Activated naive CD4-positive, alpha-beta T cell treated with anti-CD3 and anti-CD28 coated beads for 36 hours (primary cell): Measurements from ENCODE around the gene ATP6V1D. TPM values are rescaled to one million over a fixed set of nuclear protein-coding genes. Genes with fewer than 3 reads are reported as not detected.
"Not testable (repeated sequence)": the region's sequence is repeated elsewhere in the genome, so short reads cannot be mapped to it uniquely, and the experiment has no call there.

ENCODE experiments used
- CTCF ChIA-PET: fragments of 350-600 bp; sonication (Branson Sonifier 250); formaldehyde crosslinking; loops from one replicate; lab custom pipeline; 2021; ENCODE audit warnings: antibody characterized with exemption; lab: Charles Lee
- DNase-seq: peaks from one replicate; pipeline ENCODE4 v3.0.0-alpha.2; 2020
- H3K27ac Mint-ChIP-seq: one replicate; pipeline ENCODE4 v1.8.0; 2021; ENCODE audit warnings: mild to moderate bottlenecking, mixed read lengths
- H3K27me3 Mint-ChIP-seq: one replicate; pipeline ENCODE4 v1.8.0; 2021; ENCODE audit warnings: low read depth, mixed read lengths
- H3K36me3 Mint-ChIP-seq: one replicate; pipeline ENCODE4 v1.8.0; 2021; ENCODE audit warnings: low read depth, mixed read lengths
- H3K4me1 Mint-ChIP-seq: one replicate; pipeline ENCODE4 v1.8.0; 2021; ENCODE audit warnings: low read depth, mixed read lengths
- H3K4me3 Mint-ChIP-seq: one replicate; pipeline ENCODE4 v1.8.0; 2021; ENCODE audit warnings: mild to moderate bottlenecking, moderate library complexity, mixed read lengths
- H3K9me3 Mint-ChIP-seq: one replicate; pipeline ENCODE4 v1.8.0; 2021; ENCODE audit warnings: mixed read lengths
- intact Hi-C: fragments of 100-400 bp; cut with micrococcal nuclease; formaldehyde crosslinking; loops from one replicate; pipeline ENCODE4 v1.15.1; 2023
- total RNA-seq, 2 experiments: library from RNA; stranded (reverse); gene quantifications; one replicate each; pipeline ENCODE4 v1.2.3, GENCODE V29; 2021

The ATP6V1D gene
- 10 to 100 TPM; 16.5 to 19.9 TPM for total RNA-seq

- peak within 1 kb of the TSS; percentile 95 for H3K27ac Mint-ChIP-seq
- H3K36me3 Mint-ChIP-seq, result peaks cover 16% of the 10 kb centered on the region
- CTCF ChIA-PET, result interaction anchor here (0.6 to 1.9 kb wide), 18 partner anchors 8 to 1109 kb away, joined by 3 to 11 read pairs (median 4); partner anchors contain the start of gene PALS1
- H3K9me3 Mint-ChIP-seq, result no peaks in the 10 kb centered on the region
- peak within 1 kb of the TSS; percentile 98 for H3K4me3 Mint-ChIP-seq
- intact Hi-C loops, result loop anchor here (1.0 to 5.0 kb wide), 11 partner anchors 119 to 852 kb away; partner anchors contain the start of genes GARIN2, GPHN, PALS1 and PIGH
- H3K4me1 Mint-ChIP-seq, result peaks cover 63% of the 10 kb centered on the region
- peak; percentile 100 for DNase-seq
- H3K27me3 Mint-ChIP-seq, result no peaks in the 10 kb centered on the region
Measured at GRCh38 chr14:67359775-67360469, at the start of gene ATP6V1D, which contains the start of gene EIF2S1. Gene ATP6V1D (minus strand): TSS chr14:67359804. CDS start chr14:67359698, 106 bp downstream. Gene EIF2S1 (plus strand): TSS chr14:67360328. CDS start chr14:67364768, 4,440 bp downstream.

- CTCF ChIA-PET, result interaction anchor here (0.6 kb wide), 1 partner anchor 1325 kb away, joined by 4 read pairs; no protein-coding TSS in a partner anchor
- H3K27me3 Mint-ChIP-seq, H3K4me3 Mint-ChIP-seq, H3K36me3 Mint-ChIP-seq, intact Hi-C loops, H3K27ac Mint-ChIP-seq, H3K4me1 Mint-ChIP-seq, H3K9me3 Mint-ChIP-seq, DNase-seq: not testable (repeated sequence)
Measured at GRCh38 chr14:67408122-67408801, 48.7 kb upstream of the ATP6V1D start.

GRCh38 chr14:67405771-67406170 lies 46.2 kb upstream of the ATP6V1D start:
- H3K4me1 Mint-ChIP-seq, result no peaks in the 10 kb centered on the region
- DNase-seq, result no peak
- H3K4me3 Mint-ChIP-seq, result no peak overlapping the region
- no peak overlapping the region for H3K27ac Mint-ChIP-seq
- no peaks in the 10 kb centered on the region for H3K27me3 Mint-ChIP-seq
- H3K9me3 Mint-ChIP-seq, result no peaks in the 10 kb centered on the region
- CTCF ChIA-PET, result interaction anchor here (0.7 to 1.0 kb wide), 2 partner anchors 22 to 1047 kb away, joined by 4 read pairs; no protein-coding TSS in a partner anchor
- intact Hi-C loops, result no loop called here
- H3K36me3 Mint-ChIP-seq, result no peaks in the 10 kb centered on the region

- Mint-ChIP-seq H3K4me1 (no peaks in the 10 kb centered on the region), H3K9me3 (no peaks in the 10 kb centered on the region), H3K27me3 (no peaks in the 10 kb centered on the region), H3K4me3 (no peak overlapping the region), H3K36me3 (no peaks in the 10 kb centered on the region), H3K27ac (no peak overlapping the region)
- CTCF ChIA-PET, result no interaction called here
- DNase-seq, result no peak
- intact Hi-C loops, result no loop called here
Measured at GRCh38 chr14:67400434-67400833, 40.8 kb upstream of the ATP6V1D start.

GRCh38 chr14:67397536-67397935 lies 37.9 kb upstream of the ATP6V1D start:
- H3K27me3 Mint-ChIP-seq, result no peaks in the 10 kb centered on the region
- intact Hi-C loops, result no loop called here
- CTCF ChIA-PET, result interaction anchor here (0.6 to 0.8 kb wide), 2 partner anchors 30 to 111 kb away, joined by 3 to 4 read pairs; no protein-coding TSS in a partner anchor
- H3K4me1 Mint-ChIP-seq, result no peaks in the 10 kb centered on the region
- no peak overlapping the region for H3K4me3 Mint-ChIP-seq
- peaks cover 1% of the 10 kb centered on the region for H3K36me3 Mint-ChIP-seq
- H3K27ac Mint-ChIP-seq, result no peak overlapping the region
- no peaks in the 10 kb centered on the region for H3K9me3 Mint-ChIP-seq
- no peak for DNase-seq

GRCh38 chr14:67396381-67396970 lies 36.9 kb upstream of the ATP6V1D start:
- peaks cover 1% of the 10 kb centered on the region for H3K36me3 Mint-ChIP-seq
- intact Hi-C loops, result no loop called here
- CTCF ChIA-PET, result no interaction called here
- no peaks in the 10 kb centered on the region for H3K27me3 Mint-ChIP-seq
- no peak overlapping the region for H3K27ac Mint-ChIP-seq
- no peak for DNase-seq
- peaks cover 2% of the 10 kb centered on the region for H3K4me1 Mint-ChIP-seq
- H3K9me3 Mint-ChIP-seq, result no peaks in the 10 kb centered on the region
- H3K4me3 Mint-ChIP-seq, result no peak overlapping the region

GRCh38 chr14:67395876-67396189 lies 36.2 kb upstream of the ATP6V1D start:
- H3K4me1 Mint-ChIP-seq, result peaks cover 7% of the 10 kb centered on the region
- peaks cover 1% of the 10 kb centered on the region for H3K36me3 Mint-ChIP-seq
- intact Hi-C loops, result no loop called here

GRCh38 chr14:67395086-67395875 lies 35.7 kb upstream of the ATP6V1D start:
- intact Hi-C loops, result no loop called here
- no peaks in the 10 kb centered on the region for H3K9me3 Mint-ChIP-seq

More at GRCh38 chr14:67395876-67396189, 36.2 kb upstream of the ATP6V1D start:
- H3K27me3 Mint-ChIP-seq, result no peaks in the 10 kb centered on the region
- no peak overlapping the region for H3K4me3 Mint-ChIP-seq
- no peak for DNase-seq
- no peak overlapping the region for H3K27ac Mint-ChIP-seq
- no peaks in the 10 kb centered on the region for H3K9me3 Mint-ChIP-seq
- CTCF ChIA-PET, result no interaction called here

GRCh38 chr14:67393689-67394088 lies 34.1 kb upstream of the ATP6V1D start:
- Mint-ChIP-seq H3K36me3 (peaks cover 1% of the 10 kb centered on the region), H3K4me3 (no peak overlapping the region), H3K27ac (no peak overlapping the region), H3K4me1 (peaks cover 9% of the 10 kb centered on the region), H3K27me3 (no peaks in the 10 kb centered on the region), H3K9me3 (no peaks in the 10 kb centered on the region)
- no peak for DNase-seq
- intact Hi-C loops, result no loop called here
- CTCF ChIA-PET, result no interaction called here

More at GRCh38 chr14:67395086-67395875, 35.7 kb upstream of the ATP6V1D start:
- no peak overlapping the region for H3K4me3 Mint-ChIP-seq
- peaks cover 9% of the 10 kb centered on the region for H3K4me1 Mint-ChIP-seq
- H3K36me3 Mint-ChIP-seq, result peaks cover 1% of the 10 kb centered on the region
- H3K27ac Mint-ChIP-seq, result no peak overlapping the region
- H3K27me3 Mint-ChIP-seq, result no peaks in the 10 kb centered on the region
- no peak for DNase-seq
- CTCF ChIA-PET, result interaction anchor here (1.1 kb wide), 1 partner anchor 36 kb away, joined by 3 read pairs; the partner anchor contains the start of gene ATP6V1D

GRCh38 chr14:67392800-67393199 lies 33.2 kb upstream of the ATP6V1D start:
- H3K4me3 Mint-ChIP-seq, result no peak overlapping the region
- DNase-seq, result no peak
- no peaks in the 10 kb centered on the region for H3K9me3 Mint-ChIP-seq
- CTCF ChIA-PET, result no interaction called here
- no peak overlapping the region for H3K27ac Mint-ChIP-seq
- peaks cover 1% of the 10 kb centered on the region for H3K36me3 Mint-ChIP-seq
- intact Hi-C loops, result no loop called here
- H3K4me1 Mint-ChIP-seq, result peaks cover 9% of the 10 kb centered on the region
- no peaks in the 10 kb centered on the region for H3K27me3 Mint-ChIP-seq

- Mint-ChIP-seq H3K9me3 (no peaks in the 10 kb centered on the region), H3K27ac (no peak overlapping the region), H3K27me3 (no peaks in the 10 kb centered on the region), H3K4me3 (no peak overlapping the region), H3K4me1 (peaks cover 9% of the 10 kb centered on the region), H3K36me3 (peaks cover 1% of the 10 kb centered on the region)
- DNase-seq, result no peak
- CTCF ChIA-PET, result no interaction called here
- intact Hi-C loops, result no loop called here
Measured at GRCh38 chr14:67392123-67392522, 32.5 kb upstream of the ATP6V1D start.

GRCh38 chr14:67391268-67391667 lies 31.7 kb upstream of the ATP6V1D start:
- intact Hi-C loops, result no loop called here

More at GRCh38 chr14:67391268-67391667, 31.7 kb upstream of the ATP6V1D start:
- CTCF ChIA-PET, result no interaction called here
- Mint-ChIP-seq H3K36me3 (peaks cover 6% of the 10 kb centered on the region), H3K9me3 (no peaks in the 10 kb centered on the region), H3K4me3 (no peak overlapping the region), H3K4me1 (peaks cover 9% of the 10 kb centered on the region), H3K27me3 (no peaks in the 10 kb centered on the region), H3K27ac (no peak overlapping the region)
- no peak for DNase-seq
